CD14-positive monocyte (primary cell): ENCODE results near the gene PPP3CA. TPM values are rescaled to one million over a fixed set of nuclear protein-coding genes. Genes with fewer than 3 reads are reported as not detected.

Experiments used
- DNase-seq, 3 donors: peaks; one replicate each; pipeline ENCODE4 v3.0.0-alpha.2; 2011 to 2022
- H2AFZ ChIP-seq: 2 replicates; pipeline ENCODE4 v1.6.0; 2012; ENCODE audit warnings: mild to moderate bottlenecking, low read depth, low read length, inconsistent platforms; ENCODE audit not compliant: insufficient read depth, poor library complexity, severe bottlenecking
- H3K27ac ChIP-seq, 2 donors: 1 replicate in 1 of 2; 2 replicates in 1 of 2; pipeline ENCODE4 v1.5.1; 2012 to 2013; ENCODE audit warnings: low read length in 2 of 2, control low read depth in 1 of 2, inconsistent platforms in 1 of 2, low read depth in 1 of 2, mild to moderate bottlenecking in 1 of 2
- H3K27me3 ChIP-seq, 2 donors: one replicate each; pipeline versions ENCODE4 v1.6.0 to v1.6.1; 2011 to 2013; ENCODE audit warnings: low read length in 2 of 2; ENCODE audit not compliant: control insufficient read depth in 2 of 2, insufficient read depth in 2 of 2
- H3K36me3 ChIP-seq, 2 donors: replicated peaks in 1 of 2; 1 replicate in 1 of 2; 2 replicates in 1 of 2; pipeline versions ENCODE4 v1.5.1 to v1.6.1; 2012 to 2013; ENCODE audit warnings: low read length in 2 of 2, control low read depth in 1 of 2, inconsistent platforms in 1 of 2, mild to moderate bottlenecking in 1 of 2; ENCODE audit not compliant: insufficient read depth in 2 of 2, control insufficient read depth in 1 of 2
- H3K4me1 ChIP-seq, 2 donors: 1 replicate in 1 of 2; 2 replicates in 1 of 2; pipeline versions ENCODE4 v1.5.1 to v1.6.1; 2012 to 2013; ENCODE audit warnings: low read length in 2 of 2, control low read depth in 1 of 2, inconsistent platforms in 1 of 2, mild to moderate bottlenecking in 1 of 2, moderate library complexity in 1 of 2; ENCODE audit not compliant: insufficient read depth in 2 of 2, control insufficient read depth in 1 of 2
- H3K4me2 ChIP-seq: replicated peaks from 2 replicates; pipeline ENCODE3; 2012; ENCODE audit warnings: low read length, moderate library complexity, mild to moderate bottlenecking; ENCODE audit not compliant: poor library complexity, severe bottlenecking; ENCODE audit errors: extremely low read depth
- H3K4me3 ChIP-seq, 3 experiments: fragments of 200-600 bp in 1 of 3; sonication (generic) in 1 of 3; replicated peaks in 1 of 3; 1 replicate in 2 of 3; 2 replicates in 1 of 3; pipeline ENCODE4 v1.5.1; 2011 to 2013; ENCODE audit warnings: low read length in 3 of 3, mild to moderate bottlenecking in 3 of 3, control low read depth in 2 of 3, low read depth in 2 of 3, inconsistent platforms in 1 of 3, moderate library complexity in 1 of 3
- H3K79me2 ChIP-seq: 2 replicates; pipeline ENCODE4 v1.6.0; 2012; ENCODE audit warnings: mild to moderate bottlenecking, control low read depth, inconsistent platforms, low read length, moderate library complexity; ENCODE audit not compliant: insufficient read depth
- H3K9ac ChIP-seq: 2 replicates; pipeline ENCODE4 v1.6.0; 2017; ENCODE audit warnings: low read length, mild to moderate bottlenecking; ENCODE audit not compliant: insufficient read depth, poor library complexity, severe bottlenecking
- H3K9me3 ChIP-seq, 2 donors: replicated peaks in 1 of 2; 1 replicate in 1 of 2; 2 replicates in 1 of 2; pipeline versions ENCODE4 v1.5.1 to v1.6.1; 2012 to 2013; ENCODE audit warnings: low read length in 2 of 2, control low read depth in 1 of 2; ENCODE audit not compliant: control insufficient read depth in 1 of 2, insufficient read depth in 1 of 2
- H4K20me1 ChIP-seq: 2 replicates; pipeline ENCODE4 v1.6.0; 2012; ENCODE audit warnings: mild to moderate bottlenecking, low read length, control low read depth, moderate library complexity; ENCODE audit not compliant: insufficient read depth
- H3K27ac Mint-ChIP-seq, 7 donors: one replicate each; pipeline ENCODE4 v1.8.0; 2020; ENCODE audit warnings: mild to moderate bottlenecking in 7 of 7, mixed read lengths in 7 of 7, moderate library complexity in 6 of 7, inconsistent platforms in 2 of 7
- H3K27me3 Mint-ChIP-seq, 3 donors: one replicate each; pipeline ENCODE4 v1.8.0; 2021 to 2022; ENCODE audit warnings: low read depth in 3 of 3, mild to moderate bottlenecking in 3 of 3, mixed read lengths in 3 of 3, moderate library complexity in 3 of 3, inconsistent platforms in 1 of 3
- H3K36me3 Mint-ChIP-seq, 2 donors: one replicate each; pipeline ENCODE4 v1.8.0; 2020; ENCODE audit warnings: mixed read lengths in 2 of 2, inconsistent platforms in 1 of 2, mild to moderate bottlenecking in 1 of 2
- H3K4me1 Mint-ChIP-seq: one replicate; pipeline ENCODE4 v1.8.0; 2020; ENCODE audit warnings: mild to moderate bottlenecking, mixed read lengths
- H3K4me3 Mint-ChIP-seq, 2 donors: one replicate each; pipeline ENCODE4 v1.8.0; 2020; ENCODE audit warnings: mild to moderate bottlenecking in 2 of 2, mixed read lengths in 2 of 2, moderate library complexity in 1 of 2
- H3K9me3 Mint-ChIP-seq, 7 donors: one replicate each; pipeline ENCODE4 v1.8.0; 2020 to 2022; ENCODE audit warnings: mixed read lengths in 7 of 7, mild to moderate bottlenecking in 6 of 7, moderate library complexity in 6 of 7, inconsistent platforms in 2 of 7
- CTCF ChIP-seq: fragments of 200-600 bp; IDR thresholded peaks from one replicate; pipeline ENCODE4 v1.8.0; 2022; ENCODE audit warnings: antibody characterized with exemption, mild to moderate bottlenecking
- whole genome bisulfite sequencing: methylation state at CpG from one replicate; pipeline ENCODE4 v1.1.5; 2013; ENCODE audit warnings: missing lambda C conversion rate; ENCODE audit not compliant: insufficient coverage; 5-methylcytosine and 5-hydroxymethylcytosine counted together
- intact Hi-C, 2 donors: fragments of 100-400 bp; cut with micrococcal nuclease; formaldehyde crosslinking; loops; one replicate each; pipeline versions ENCODE4 v1.15.0 to v1.15.1; 2023
- polyA plus RNA-seq, 3 donors: library from polyadenylated mRNA; depleted of rRNA in 1 of 3; unstranded in 2 of 3; stranded (reverse) in 1 of 3; fragments of 300-500 nt in 2 of 3; fragments of >200 nt in 1 of 3; fragmentation: Illumina TruSeq in 2 of 3; gene quantifications; 1 replicate in 2 of 3; 2 replicates in 1 of 3; pipeline ENCODE4 v1.2.3, GENCODE V29; 2012 to 2021

Gene PPP3CA
- polyA plus RNA-seq, 3 donors, result 5.1 to 9.7 (median 8.9) TPM

- no peak for TF ChIP-seq CTCF
- DNase-seq, result no peak
- peaks cover 4% of the 10 kb centered on the region for H3K4me1 Mint-ChIP-seq
- H3K9ac ChIP-seq, result no peak overlapping the region
- H3K36me3 Mint-ChIP-seq, result peaks cover 2 to 4% of the 10 kb centered on the region in 2 donors
- H3K9me3 ChIP-seq, result no peaks in the 10 kb centered on the region
- no peaks in the 10 kb centered on the region for H3K27me3 ChIP-seq
- H3K4me3 ChIP-seq, result no peak overlapping the region
- H3K27ac ChIP-seq, result no peak overlapping the region
- H3K4me2 ChIP-seq, result no peak overlapping the region
- intact Hi-C loops, result no loop called here
- no peak overlapping the region for H2AFZ ChIP-seq
- no CpG with 5 or more reads among the region's 1 CpG for WGBS
- no peaks in the 10 kb centered on the region for H3K4me1 ChIP-seq
- H3K27me3 Mint-ChIP-seq, result no peaks in the 10 kb centered on the region
- H3K27ac Mint-ChIP-seq, result peak overlapping the region in 3 of 7 donors; percentile 47 to 77 (median 59)
- H4K20me1 ChIP-seq, result peaks cover 46% of the 10 kb centered on the region
- H3K36me3 ChIP-seq, result no peaks in the 10 kb centered on the region
- H3K4me3 Mint-ChIP-seq, result no peak overlapping the region
- H3K9me3 Mint-ChIP-seq, result no peaks in the 10 kb centered on the region
- H3K79me2 ChIP-seq, result no peaks in the 10 kb centered on the region
Observed at GRCh38 chr4:101155945-101156344, 191.4 kb downstream of the PPP3CA start.

GRCh38 chr4:101155368-101155767, 192.0 kb downstream of the PPP3CA start:
- no peak overlapping the region for H3K4me3 ChIP-seq
- H2AFZ ChIP-seq, result no peak overlapping the region
- no peaks in the 10 kb centered on the region for H3K4me1 ChIP-seq
- Mint-ChIP-seq H3K36me3 (peaks cover 2 to 4% of the 10 kb centered on the region in 2 donors), H3K27ac (no peak overlapping the region), H3K4me3 (no peak overlapping the region), H3K27me3 (no peaks in the 10 kb centered on the region), H3K4me1 (peaks cover 4% of the 10 kb centered on the region), H3K9me3 (no peaks in the 10 kb centered on the region)
- intact Hi-C loops, result no loop called here
- H3K79me2 ChIP-seq, result no peaks in the 10 kb centered on the region
- no peak for TF ChIP-seq CTCF
- DNase-seq, result no peak
- no peaks in the 10 kb centered on the region for H3K27me3 ChIP-seq
- H3K9me3 ChIP-seq, result no peaks in the 10 kb centered on the region
- no peak overlapping the region for H3K27ac ChIP-seq
- H3K36me3 ChIP-seq, result no peaks in the 10 kb centered on the region
- no peak overlapping the region for H3K9ac ChIP-seq
- H3K4me2 ChIP-seq, result no peak overlapping the region
- H4K20me1 ChIP-seq, result peaks cover 45% of the 10 kb centered on the region
